ENCODE results near the gene GALNT11. TPM values are rescaled to one million over a fixed set of nuclear protein-coding genes. Genes with fewer than 3 reads are reported as not detected.

GALNT11 gene
- polyA plus RNA-seq, 1 donor (not counting 4 experiments of a cell fraction or from before 2014, with no cell fraction given) = 42.3 TPM

DNA sequence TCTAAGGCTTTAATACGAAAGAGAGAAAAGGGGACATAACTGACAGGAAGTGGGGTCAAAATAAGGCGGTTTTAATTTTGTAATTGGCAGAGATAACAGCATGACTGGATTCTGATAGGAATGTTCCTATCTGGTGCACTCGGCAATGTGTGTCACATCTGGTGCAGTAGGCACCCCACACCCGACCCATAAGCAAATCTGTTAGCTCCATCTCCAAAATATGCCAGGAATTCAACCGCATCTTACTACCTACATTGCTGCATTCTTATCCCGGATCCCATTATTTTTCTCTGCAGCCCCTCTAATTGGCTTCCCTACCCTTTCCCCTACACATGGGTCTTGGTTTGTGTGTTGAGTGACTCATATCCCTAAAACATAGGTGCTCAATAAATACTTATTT, 19.1 kb upstream of the GALNT11 start:
- no peak overlapping the region for H2AFZ ChIP-seq (ENCODE audit: control insufficient read depth, low read length)
- H3K36me3 ChIP-seq (ENCODE audit: control insufficient read depth in 2 of 2, extremely low read depth in 1 of 2, insufficient read depth in 2 of 2, low read length in 2 of 2) = no peaks in the 10 kb centered on the region
- no peaks in the 10 kb centered on the region for H3K4me1 ChIP-seq (ENCODE audit: control insufficient read depth, extremely low read depth, insufficient read depth, low read length)
- no peak overlapping the region for H3K27ac ChIP-seq (ENCODE audit: control insufficient read depth, insufficient read depth, low read length)
- H3K4me3 ChIP-seq (ENCODE audit: control insufficient read depth in 2 of 3, extremely low read depth in 1 of 3, insufficient read depth in 2 of 3, low read depth in 1 of 3, low read length in 3 of 3) = no peak overlapping the region
- no peak for FAIRE-seq
- no peaks in the 10 kb centered on the region for H3K79me2 ChIP-seq (ENCODE audit: control insufficient read depth, insufficient read depth, low read length)
- no peaks in the 10 kb centered on the region for H3K9me3 ChIP-seq (ENCODE audit: control insufficient read depth, low read depth, low read length)
- DNase-seq (ENCODE audit: low read depth, low spot score) = no peak
- H3K27me3 ChIP-seq (ENCODE audit: control insufficient read depth, extremely low read depth, insufficient read depth, low read length) = peaks cover 5% of the 10 kb centered on the region
- TF ChIP-seq, protein P1, sequence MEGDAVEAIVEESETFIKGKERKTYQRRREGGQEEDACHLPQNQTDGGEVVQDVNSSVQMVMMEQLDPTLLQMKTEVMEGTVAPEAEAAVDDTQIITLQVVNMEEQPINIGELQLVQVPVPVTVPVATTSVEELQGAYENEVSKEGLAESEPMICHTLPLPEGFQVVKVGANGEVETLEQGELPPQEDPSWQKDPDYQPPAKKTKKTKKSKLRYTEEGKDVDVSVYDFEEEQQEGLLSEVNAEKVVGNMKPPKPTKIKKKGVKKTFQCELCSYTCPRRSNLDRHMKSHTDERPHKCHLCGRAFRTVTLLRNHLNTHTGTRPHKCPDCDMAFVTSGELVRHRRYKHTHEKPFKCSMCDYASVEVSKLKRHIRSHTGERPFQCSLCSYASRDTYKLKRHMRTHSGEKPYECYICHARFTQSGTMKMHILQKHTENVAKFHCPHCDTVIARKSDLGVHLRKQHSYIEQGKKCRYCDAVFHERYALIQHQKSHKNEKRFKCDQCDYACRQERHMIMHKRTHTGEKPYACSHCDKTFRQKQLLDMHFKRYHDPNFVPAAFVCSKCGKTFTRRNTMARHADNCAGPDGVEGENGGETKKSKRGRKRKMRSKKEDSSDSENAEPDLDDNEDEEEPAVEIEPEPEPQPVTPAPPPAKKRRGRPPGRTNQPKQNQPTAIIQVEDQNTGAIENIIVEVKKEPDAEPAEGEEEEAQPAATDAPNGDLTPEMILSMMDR (optimal IDR thresholded peaks at IDR 0.05 in 1 of 3, IDR thresholded peaks at IDR 0.05 in 1 of 3, conservative IDR thresholded peaks at IDR 0.05 in 1 of 3; ENCODE audit: extremely low read depth in 1 of 3, insufficient read depth in 2 of 3, low read length in 3 of 3) = no peak
- TF ChIP-seq EZH2 (IDR thresholded peaks at IDR 0.05; ENCODE audit: low read length) = no peak
- no peaks in the 10 kb centered on the region for H3K9me1 ChIP-seq (ENCODE audit: control insufficient read depth, extremely low read depth, insufficient read depth, low read length)
- no peaks in the 10 kb centered on the region for H4K20me1 ChIP-seq (ENCODE audit: control insufficient read depth, extremely low read depth, insufficient read depth, low read length)
- H3K9ac ChIP-seq (ENCODE audit: control insufficient read depth, extremely low read depth, insufficient read depth, low read length) = no peak overlapping the region
- H3K4me2 ChIP-seq (ENCODE audit: control insufficient read depth, extremely low read depth, insufficient read depth, low read depth, low read length) = no peak overlapping the region
- dilution Hi-C loops (cut with MboI; ENCODE audit: extremely low pct_ligation_motif_present, low sequenced_read_pairs) = no loop called here

DNA sequence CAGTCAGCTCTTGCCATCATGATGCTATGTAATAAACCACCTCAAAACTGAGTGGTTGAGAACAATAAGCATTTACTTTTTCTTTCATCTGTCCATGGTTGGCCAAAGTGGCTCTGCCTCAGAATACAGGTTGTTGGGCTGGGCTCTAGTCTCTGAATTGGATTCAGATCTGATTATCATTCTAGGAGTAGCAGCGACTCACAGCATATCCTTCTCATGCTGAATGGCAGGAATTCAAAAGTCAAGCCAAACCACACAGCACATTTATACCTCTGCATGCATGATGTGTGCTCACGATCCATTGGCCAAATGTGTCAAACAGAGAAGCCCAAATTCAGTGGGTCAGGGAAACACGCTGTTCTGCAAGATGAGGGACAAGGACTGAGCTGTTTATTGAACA, 13.6 kb upstream of the GALNT11 start:
- FAIRE-seq = no peak
- dilution Hi-C loops (cut with MboI; ENCODE audit: extremely low pct_ligation_motif_present, low sequenced_read_pairs) = no loop called here
- no peak overlapping the region for H2AFZ ChIP-seq (ENCODE audit: control insufficient read depth, low read length)
- no peak overlapping the region for H3K27ac ChIP-seq (ENCODE audit: control insufficient read depth, insufficient read depth, low read length)
- no peaks in the 10 kb centered on the region for H3K9me1 ChIP-seq (ENCODE audit: control insufficient read depth, extremely low read depth, insufficient read depth, low read length)
- H3K4me2 ChIP-seq (ENCODE audit: control insufficient read depth, extremely low read depth, insufficient read depth, low read depth, low read length) = no peak overlapping the region
- no peaks in the 10 kb centered on the region for H3K36me3 ChIP-seq (ENCODE audit: control insufficient read depth in 2 of 2, extremely low read depth in 1 of 2, insufficient read depth in 2 of 2, low read length in 2 of 2)
- no peak for DNase-seq (ENCODE audit: low read depth, low spot score)
- no peaks in the 10 kb centered on the region for H3K79me2 ChIP-seq (ENCODE audit: control insufficient read depth, insufficient read depth, low read length)
- H3K27me3 ChIP-seq (ENCODE audit: control insufficient read depth, extremely low read depth, insufficient read depth, low read length) = peaks cover 5% of the 10 kb centered on the region
- no peaks in the 10 kb centered on the region for H3K9me3 ChIP-seq (ENCODE audit: control insufficient read depth, low read depth, low read length)
- H3K4me1 ChIP-seq (ENCODE audit: control insufficient read depth, extremely low read depth, insufficient read depth, low read length) = no peaks in the 10 kb centered on the region
- no peaks in the 10 kb centered on the region for H4K20me1 ChIP-seq (ENCODE audit: control insufficient read depth, extremely low read depth, insufficient read depth, low read length)
- no peak overlapping the region for H3K9ac ChIP-seq (ENCODE audit: control insufficient read depth, extremely low read depth, insufficient read depth, low read length)
- H3K4me3 ChIP-seq (ENCODE audit: control insufficient read depth in 2 of 3, extremely low read depth in 1 of 3, insufficient read depth in 2 of 3, low read depth in 1 of 3, low read length in 3 of 3) = no peak overlapping the region
- TF ChIP-seq, protein P1 (optimal IDR thresholded peaks at IDR 0.05 in 1 of 3, IDR thresholded peaks at IDR 0.05 in 1 of 3, conservative IDR thresholded peaks at IDR 0.05 in 1 of 3; ENCODE audit: extremely low read depth in 1 of 3, insufficient read depth in 2 of 3, low read length in 3 of 3) = no peak
- no peak for TF ChIP-seq EZH2 (IDR thresholded peaks at IDR 0.05; ENCODE audit: low read length)
